ENCODE measurements around the gene CGNL1. TPM values are rescaled to one million over a fixed set of nuclear protein-coding genes. Genes with fewer than 3 reads are reported as not detected.

The CGNL1 gene
- total and polyA plus RNA-seq, 8 donors = 26.5 to 68.1 (median 34.5) TPM

DNA sequence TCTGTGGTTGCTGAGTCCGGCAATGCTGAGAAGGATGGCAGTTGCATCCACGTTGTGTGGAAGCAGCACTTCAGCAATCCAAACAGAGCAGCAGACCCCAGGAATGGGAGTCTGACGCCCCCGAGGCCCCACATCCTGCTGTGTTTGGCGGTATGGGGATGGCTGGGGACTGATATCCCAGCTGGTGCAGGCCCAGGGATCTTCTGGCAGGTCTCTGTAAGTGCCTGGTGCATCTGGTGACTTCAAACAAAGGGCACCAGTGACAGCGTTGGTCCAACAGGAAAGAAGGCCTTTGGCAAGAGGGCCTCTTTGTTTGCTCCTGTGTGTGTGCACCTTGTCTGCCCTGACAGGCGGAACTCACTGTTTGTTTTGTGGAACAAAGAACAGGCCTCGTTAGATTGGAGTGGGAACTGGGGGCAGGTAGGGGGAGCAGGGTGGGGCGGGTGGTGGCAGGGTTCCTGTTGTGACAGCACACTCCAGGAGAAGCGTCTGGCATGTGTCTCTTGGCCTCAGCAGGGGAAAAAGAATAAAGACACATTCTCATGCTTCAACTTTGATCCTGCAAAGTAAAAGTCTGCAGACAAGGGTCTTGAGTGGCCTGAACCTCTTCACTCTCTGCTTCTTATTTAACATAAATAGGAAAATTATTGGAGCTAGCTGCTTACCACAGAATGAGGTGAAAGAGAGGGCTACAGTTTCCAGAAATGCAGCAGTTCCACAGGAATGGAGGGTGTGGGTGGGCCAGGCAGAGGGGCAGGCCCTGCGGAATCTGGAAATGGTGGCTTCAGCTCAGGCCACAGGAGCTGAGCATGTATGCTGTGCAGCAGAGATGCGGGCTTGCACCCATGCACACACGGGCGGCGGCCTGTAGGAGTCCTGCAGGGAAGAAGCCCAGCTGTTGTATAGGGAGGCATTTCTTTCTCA is 120.9 kb downstream of the CGNL1 start:
- H3K9me3 ChIP-seq = no peaks in the 10 kb centered on the region
- no peaks in the 10 kb centered on the region for H3K36me3 ChIP-seq
- DNase-seq (peak in 1 of 4 donors; percentile 61), ATAC-seq (peak; percentile 79)
- peak overlapping the region; percentile 17 to 67 for H3K27ac ChIP-seq
- H3K4me3 ChIP-seq = no peak overlapping the region
- TF ChIP-seq, protein P1, sequence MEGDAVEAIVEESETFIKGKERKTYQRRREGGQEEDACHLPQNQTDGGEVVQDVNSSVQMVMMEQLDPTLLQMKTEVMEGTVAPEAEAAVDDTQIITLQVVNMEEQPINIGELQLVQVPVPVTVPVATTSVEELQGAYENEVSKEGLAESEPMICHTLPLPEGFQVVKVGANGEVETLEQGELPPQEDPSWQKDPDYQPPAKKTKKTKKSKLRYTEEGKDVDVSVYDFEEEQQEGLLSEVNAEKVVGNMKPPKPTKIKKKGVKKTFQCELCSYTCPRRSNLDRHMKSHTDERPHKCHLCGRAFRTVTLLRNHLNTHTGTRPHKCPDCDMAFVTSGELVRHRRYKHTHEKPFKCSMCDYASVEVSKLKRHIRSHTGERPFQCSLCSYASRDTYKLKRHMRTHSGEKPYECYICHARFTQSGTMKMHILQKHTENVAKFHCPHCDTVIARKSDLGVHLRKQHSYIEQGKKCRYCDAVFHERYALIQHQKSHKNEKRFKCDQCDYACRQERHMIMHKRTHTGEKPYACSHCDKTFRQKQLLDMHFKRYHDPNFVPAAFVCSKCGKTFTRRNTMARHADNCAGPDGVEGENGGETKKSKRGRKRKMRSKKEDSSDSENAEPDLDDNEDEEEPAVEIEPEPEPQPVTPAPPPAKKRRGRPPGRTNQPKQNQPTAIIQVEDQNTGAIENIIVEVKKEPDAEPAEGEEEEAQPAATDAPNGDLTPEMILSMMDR (IDR thresholded peaks at IDR 0.05) = no peak
- peaks cover 7 to 10% of the 10 kb centered on the region in 2 donors for H3K4me1 ChIP-seq
- H3K27me3 ChIP-seq = no peaks in the 10 kb centered on the region
- intact Hi-C loops (cut with DNase I) = no loop called here

DNA sequence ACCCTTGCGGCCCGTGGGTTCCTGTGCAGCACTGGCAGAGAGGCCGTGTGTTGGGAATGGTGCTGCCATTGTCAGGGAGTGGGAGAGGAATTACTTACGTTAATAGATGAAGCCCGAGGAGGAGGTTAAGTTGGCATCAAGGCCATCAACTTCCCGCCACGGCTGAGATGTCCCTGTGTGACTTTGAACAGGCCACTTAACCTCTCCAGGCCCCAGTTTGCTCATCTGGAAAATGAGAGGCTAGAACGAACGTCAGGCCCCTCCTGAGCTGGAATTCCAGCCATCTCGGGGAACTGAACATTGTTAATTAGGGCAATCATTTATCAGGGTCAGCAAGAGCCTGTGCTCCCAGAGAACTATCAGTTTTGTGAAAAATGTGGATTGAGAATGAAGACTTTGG is 124.0 kb downstream of the CGNL1 start:
- H3K4me3 ChIP-seq = no peak overlapping the region
- no peak for ATAC-seq
- no peaks in the 10 kb centered on the region for H3K9me3 ChIP-seq
- no peak for DNase-seq
- intact Hi-C loops (cut with DNase I) = no loop called here
- no peak overlapping the region for H3K27ac ChIP-seq
- TF ChIP-seq, protein P1 (IDR thresholded peaks at IDR 0.05) = no peak
- H3K27me3 ChIP-seq = no peaks in the 10 kb centered on the region
- H3K36me3 ChIP-seq = no peaks in the 10 kb centered on the region
- peaks cover 10 to 20% of the 10 kb centered on the region in 2 donors for H3K4me1 ChIP-seq

GRCh38 chr15:57500979-57501576 is 124.8 kb downstream of the CGNL1 start:
- Histone ChIP-seq H3K4me3 (no peak overlapping the region), H3K4me1 (peaks cover 17 to 27% of the 10 kb centered on the region in 2 donors), H3K27me3 (no peaks in the 10 kb centered on the region), H3K27ac (no peak overlapping the region), H3K9me3 (no peaks in the 10 kb centered on the region), H3K36me3 (no peaks in the 10 kb centered on the region)
- TF ChIP-seq, protein P1 (IDR thresholded peaks at IDR 0.05) = no peak
- intact Hi-C loops (cut with DNase I) = no loop called here
- no peak for ATAC-seq
- DNase-seq = no peak

GRCh38 chr15:57502116-57502515 is 125.8 kb downstream of the CGNL1 start:
- H3K36me3 ChIP-seq = no peaks in the 10 kb centered on the region
- ATAC-seq = no peak
- H3K4me1 ChIP-seq = peaks cover 17 to 36% of the 10 kb centered on the region in 2 donors
- no peak for DNase-seq
- H3K27me3 ChIP-seq = no peaks in the 10 kb centered on the region
- H3K4me3 ChIP-seq = no peak overlapping the region
- intact Hi-C loops (cut with DNase I) = no loop called here
- TF ChIP-seq, protein P1 (IDR thresholded peaks at IDR 0.05) = no peak
- no peak overlapping the region for H3K27ac ChIP-seq
- no peaks in the 10 kb centered on the region for H3K9me3 ChIP-seq

GRCh38 chr15:57503051-57503702 is 126.9 kb downstream of the CGNL1 start:
- no peaks in the 10 kb centered on the region for H3K9me3 ChIP-seq
- H3K4me3 ChIP-seq = no peak overlapping the region
- H3K4me1 ChIP-seq = peaks cover 11 to 29% of the 10 kb centered on the region in 2 donors
- H3K27ac ChIP-seq = peak overlapping the region in 1 of 2 donors; percentile 4
- no peaks in the 10 kb centered on the region for H3K36me3 ChIP-seq
- intact Hi-C loops (cut with DNase I) = no loop called here
- ATAC-seq (no peak), DNase-seq (no peak)
- TF ChIP-seq, protein P1 (IDR thresholded peaks at IDR 0.05) = no peak
- H3K27me3 ChIP-seq = no peaks in the 10 kb centered on the region

All from left lung (tissue), 10 donors.